ENCODE data around the gene ZNF710. TPM values are rescaled to one million over a fixed set of nuclear protein-coding genes. Genes with fewer than 3 reads are reported as not detected.
"Not testable (repeated sequence)": the region's sequence is repeated elsewhere in the genome, so short reads cannot be mapped to it uniquely, and the experiment has no call there.

Gene ZNF710
- total RNA-seq, 2 experiments from 2014 or later, result 14.1 to 16.6 TPM

DNA sequence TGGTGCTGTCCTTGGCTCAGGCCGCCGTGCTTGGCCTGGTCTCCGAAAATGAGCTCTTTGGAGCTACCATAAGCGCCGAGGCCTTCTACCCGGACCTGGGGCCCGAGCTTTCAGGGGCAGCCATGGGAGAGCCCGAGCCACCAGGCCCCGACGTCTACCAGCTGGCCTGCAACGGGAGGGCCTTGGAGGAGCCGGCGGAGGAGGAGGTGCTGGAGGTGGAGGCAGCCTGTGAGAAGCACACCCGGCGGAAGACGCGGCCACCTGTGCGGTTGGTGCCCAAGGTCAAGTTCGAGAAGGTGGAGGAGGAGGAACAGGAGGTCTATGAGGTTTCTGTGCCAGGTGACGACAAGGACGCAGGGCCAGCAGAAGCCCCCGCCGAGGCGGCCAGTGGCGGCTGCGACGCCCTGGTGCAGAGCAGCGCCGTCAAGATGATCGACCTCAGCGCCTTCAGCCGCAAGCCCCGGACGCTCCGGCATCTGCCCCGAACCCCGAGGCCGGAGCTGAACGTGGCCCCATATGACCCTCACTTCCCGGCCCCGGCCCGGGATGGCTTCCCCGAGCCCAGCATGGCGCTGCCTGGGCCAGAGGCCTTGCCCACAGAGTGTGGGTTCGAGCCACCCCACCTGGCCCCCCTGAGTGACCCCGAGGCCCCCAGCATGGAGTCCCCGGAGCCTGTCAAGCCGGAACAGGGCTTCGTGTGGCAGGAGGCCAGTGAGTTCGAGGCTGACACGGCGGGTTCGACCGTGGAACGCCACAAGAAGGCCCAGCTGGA lies 66.2 kb downstream of the ZNF710 start:
- Mint-ChIP-seq H3K36me3 (peaks cover 3% of the 10 kb centered on the region), H3K4me1 (peaks cover 1% of the 10 kb centered on the region), H3K9me3 (ENCODE audit: low read depth) (no peaks in the 10 kb centered on the region), H3K27me3 (no peaks in the 10 kb centered on the region), H3K4me3 (no peak overlapping the region), H3K27ac (no peak overlapping the region)
- CTCF ChIA-PET, result no interaction called here
- DNase-seq (no peak), ATAC-seq (no peak)

DNA sequence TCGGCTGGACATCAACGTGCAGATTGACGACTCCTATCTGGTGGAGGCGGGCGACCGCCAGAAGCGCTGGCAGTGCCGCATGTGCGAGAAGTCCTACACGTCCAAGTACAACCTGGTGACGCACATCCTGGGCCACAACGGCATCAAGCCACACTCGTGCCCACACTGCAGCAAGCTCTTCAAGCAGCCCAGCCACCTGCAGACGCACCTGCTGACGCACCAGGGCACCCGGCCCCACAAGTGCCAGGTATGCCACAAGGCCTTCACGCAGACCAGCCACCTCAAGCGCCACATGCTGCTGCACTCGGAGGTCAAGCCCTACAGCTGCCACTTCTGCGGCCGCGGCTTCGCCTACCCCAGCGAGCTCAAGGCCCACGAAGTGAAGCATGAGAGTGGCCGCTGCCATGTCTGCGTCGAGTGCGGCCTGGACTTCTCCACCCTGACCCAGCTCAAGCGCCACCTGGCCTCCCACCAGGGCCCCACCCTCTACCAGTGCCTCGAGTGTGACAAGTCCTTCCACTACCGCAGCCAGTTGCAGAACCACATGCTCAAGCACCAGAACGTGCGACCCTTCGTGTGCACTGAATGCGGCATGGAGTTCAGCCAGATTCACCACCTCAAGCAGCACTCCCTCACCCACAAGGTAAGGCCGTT lies 67.0 kb downstream of the ZNF710 start:
- CTCF ChIA-PET, result interaction anchor here (0.7 kb wide), 1 partner anchor 129 kb away, joined by 3 read pairs; no protein-coding TSS in a partner anchor
- DNase-seq (no peak), ATAC-seq (no peak)
- H3K9me3 Mint-ChIP-seq (ENCODE audit: low read depth), result no peaks in the 10 kb centered on the region
- H3K27me3 Mint-ChIP-seq, result no peaks in the 10 kb centered on the region
- H3K27ac Mint-ChIP-seq, result no peak overlapping the region
- peaks cover 3% of the 10 kb centered on the region for H3K36me3 Mint-ChIP-seq
- peaks cover 1% of the 10 kb centered on the region for H3K4me1 Mint-ChIP-seq
- no peak overlapping the region for H3K4me3 Mint-ChIP-seq

DNA sequence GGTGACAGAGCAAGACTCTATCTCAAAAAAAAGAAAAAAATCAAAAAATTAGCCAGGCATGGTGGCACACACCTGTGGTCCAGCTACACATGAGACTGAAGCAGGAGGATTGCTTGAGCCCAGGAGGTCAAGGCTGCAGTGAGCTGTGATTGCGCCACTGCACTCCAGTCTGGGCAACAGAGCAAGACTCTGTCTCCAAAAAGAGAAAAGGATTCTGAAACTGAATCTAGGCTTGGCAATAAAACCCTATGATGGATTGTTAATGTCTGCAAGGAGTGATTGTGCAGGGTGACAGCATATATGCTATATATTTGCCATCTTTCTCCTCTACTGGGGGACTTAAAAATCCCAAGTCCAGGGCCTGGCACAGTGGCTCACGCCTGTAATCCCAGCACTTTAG lies 69.5 kb downstream of the ZNF710 start:
- CTCF ChIA-PET, result interaction anchor here (1.0 to 3.4 kb wide), 16 partner anchors 9 to 310 kb away, joined by 3 to 35 read pairs (median 5); no protein-coding TSS in a partner anchor
- H3K4me3 Mint-ChIP-seq; H3K4me1 Mint-ChIP-seq; H3K36me3 Mint-ChIP-seq; H3K9me3 Mint-ChIP-seq (ENCODE audit: low read depth); ATAC-seq; H3K27me3 Mint-ChIP-seq; H3K27ac Mint-ChIP-seq; DNase-seq: not testable (repeated sequence)

DNA sequence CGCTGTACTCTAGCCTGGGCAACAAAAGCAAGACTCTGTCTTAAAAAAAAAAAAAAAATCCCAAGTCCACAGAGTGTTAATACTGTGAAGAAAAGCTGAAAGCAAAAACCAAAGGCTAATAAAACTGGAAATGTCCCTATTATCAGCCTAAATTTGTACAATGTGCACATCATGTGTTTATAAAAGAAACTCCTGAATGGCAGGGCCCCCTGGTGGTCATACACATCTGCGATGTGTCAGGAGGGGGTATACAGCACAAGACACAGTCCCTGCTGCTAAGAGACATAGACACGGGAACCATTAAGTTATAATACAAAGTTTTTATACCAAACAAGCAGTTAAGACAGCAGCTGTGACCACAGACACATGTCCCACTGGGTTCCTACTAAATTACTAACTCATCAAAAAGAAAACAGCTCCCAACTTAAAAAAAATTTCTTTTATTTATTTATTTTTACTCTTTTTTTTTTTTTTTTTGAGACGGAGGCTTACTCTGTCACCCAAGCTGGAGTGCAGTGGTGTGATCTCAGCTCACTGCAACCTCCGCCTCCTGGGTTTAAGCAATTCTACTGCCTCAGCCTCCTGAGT lies 70.2 kb downstream of the ZNF710 start:
- H3K4me1 Mint-ChIP-seq, result peaks cover 5% of the 10 kb centered on the region
- no peaks in the 10 kb centered on the region for H3K27me3 Mint-ChIP-seq
- no peak overlapping the region for H3K4me3 Mint-ChIP-seq
- CTCF ChIA-PET, result interaction anchor here (0.7 to 3.4 kb wide), 29 partner anchors 8 to 331 kb away, joined by 3 to 35 read pairs (median 4); no protein-coding TSS in a partner anchor
- ATAC-seq, result peak; percentile 87
- peaks cover 6% of the 10 kb centered on the region for H3K36me3 Mint-ChIP-seq
- H3K27ac Mint-ChIP-seq, result no peak overlapping the region
- no peaks in the 10 kb centered on the region for H3K9me3 Mint-ChIP-seq (ENCODE audit: low read depth)
- DNase-seq, result peak; percentile 86

DNA sequence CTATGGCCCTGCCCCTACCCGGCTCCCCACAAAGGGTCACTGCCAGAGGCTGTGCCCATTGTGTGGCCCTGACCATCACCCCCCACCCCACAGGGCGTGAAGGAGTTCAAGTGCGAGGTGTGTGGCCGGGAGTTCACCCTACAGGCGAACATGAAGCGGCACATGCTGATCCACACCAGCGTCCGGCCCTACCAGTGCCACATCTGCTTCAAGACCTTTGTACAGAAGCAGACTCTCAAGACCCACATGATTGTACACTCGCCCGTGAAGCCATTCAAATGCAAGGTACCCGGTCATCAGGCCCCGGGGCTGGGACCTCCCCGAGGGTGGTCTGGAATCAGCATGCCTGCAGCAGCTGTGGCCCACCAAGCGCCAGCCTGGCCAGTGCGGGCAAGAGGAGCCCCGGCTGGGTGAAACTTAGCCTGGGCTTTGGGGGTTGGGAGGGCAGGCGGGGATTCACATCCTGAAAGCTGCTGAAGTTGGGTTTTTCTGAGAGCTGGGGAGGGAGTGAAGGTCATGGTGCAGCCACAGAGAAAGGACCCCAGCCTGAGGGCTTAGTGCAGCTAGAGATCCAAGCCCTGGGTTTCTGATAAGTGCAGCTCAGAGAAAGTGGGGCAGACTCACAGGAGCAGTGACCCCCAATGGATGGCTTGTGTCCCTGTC lies 72.0 kb downstream of the ZNF710 start:
- Mint-ChIP-seq H3K36me3 (peaks cover 9% of the 10 kb centered on the region), H3K4me1 (peaks cover 5% of the 10 kb centered on the region), H3K27me3 (no peaks in the 10 kb centered on the region), H3K27ac (peak overlapping the region; percentile 40), H3K9me3 (ENCODE audit: low read depth) (no peaks in the 10 kb centered on the region), H3K4me3 (no peak overlapping the region)
- DNase-seq (no peak), ATAC-seq (no peak)
- CTCF ChIA-PET, result interaction anchor here (3.4 kb wide), 2 partner anchors 101 to 173 kb away, joined by 13 to 35 read pairs; no protein-coding TSS in a partner anchor

DNA sequence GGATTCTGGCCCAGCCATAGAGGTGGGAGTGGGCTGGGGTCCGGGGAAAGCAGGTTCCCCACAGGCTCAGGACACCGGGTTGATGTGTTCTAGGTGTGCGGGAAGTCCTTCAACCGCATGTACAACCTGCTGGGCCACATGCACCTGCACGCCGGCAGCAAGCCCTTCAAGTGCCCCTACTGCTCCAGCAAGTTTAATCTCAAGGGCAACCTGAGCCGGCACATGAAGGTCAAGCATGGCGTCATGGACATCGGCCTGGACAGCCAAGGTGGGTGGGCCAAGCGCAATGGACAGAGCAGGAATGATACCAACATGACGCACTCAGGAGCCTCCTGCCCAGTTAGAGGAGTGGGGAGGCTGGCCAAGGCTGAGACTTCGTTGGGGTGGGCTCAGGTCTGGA lies 72.9 kb downstream of the ZNF710 start:
- no peak for DNase-seq
- Mint-ChIP-seq H3K4me3 (no peak overlapping the region), H3K27ac (no peak overlapping the region), H3K36me3 (peaks cover 6% of the 10 kb centered on the region), H3K27me3 (no peaks in the 10 kb centered on the region), H3K9me3 (ENCODE audit: low read depth) (no peaks in the 10 kb centered on the region), H3K4me1 (peaks cover 5% of the 10 kb centered on the region)
- CTCF ChIA-PET, result interaction anchor here (1.0 kb wide), 1 partner anchor 15 kb away, joined by 3 read pairs; no protein-coding TSS in a partner anchor
- ATAC-seq, result no peak

DNA sequence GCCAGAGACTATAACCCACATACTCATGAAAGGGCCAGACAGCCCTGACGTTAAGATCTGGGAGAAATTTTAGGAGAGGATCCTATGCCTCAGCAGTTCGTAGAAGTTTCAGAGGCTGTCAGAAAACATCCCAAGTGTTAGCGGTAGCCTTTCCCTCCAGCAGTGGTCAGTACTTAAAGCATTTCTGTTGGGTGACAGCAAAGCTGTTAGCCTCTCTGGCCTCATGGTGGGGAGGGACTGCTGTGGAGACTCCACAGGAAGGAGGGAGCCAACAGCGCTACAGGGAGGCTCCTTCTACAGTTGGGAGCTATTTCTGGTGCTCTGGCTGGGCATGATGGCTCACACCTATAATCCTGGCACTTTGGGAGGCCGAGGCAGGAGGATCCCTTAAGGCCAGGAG lies 73.8 kb downstream of the ZNF710 start:
- Mint-ChIP-seq H3K4me3 (no peak overlapping the region), H3K27me3 (no peaks in the 10 kb centered on the region), H3K36me3 (peaks cover 8% of the 10 kb centered on the region), H3K4me1 (peaks cover 5% of the 10 kb centered on the region), H3K9me3 (ENCODE audit: low read depth) (no peaks in the 10 kb centered on the region), H3K27ac (peak overlapping the region; percentile 35)
- CTCF ChIA-PET, result interaction anchor here (1.1 to 1.7 kb wide), 3 partner anchors 181 to 314 kb away, joined by 3 to 4 read pairs (median 4); partner anchors contain the start of gene AP3S2
- ATAC-seq (no peak), DNase-seq (no peak)

DNA sequence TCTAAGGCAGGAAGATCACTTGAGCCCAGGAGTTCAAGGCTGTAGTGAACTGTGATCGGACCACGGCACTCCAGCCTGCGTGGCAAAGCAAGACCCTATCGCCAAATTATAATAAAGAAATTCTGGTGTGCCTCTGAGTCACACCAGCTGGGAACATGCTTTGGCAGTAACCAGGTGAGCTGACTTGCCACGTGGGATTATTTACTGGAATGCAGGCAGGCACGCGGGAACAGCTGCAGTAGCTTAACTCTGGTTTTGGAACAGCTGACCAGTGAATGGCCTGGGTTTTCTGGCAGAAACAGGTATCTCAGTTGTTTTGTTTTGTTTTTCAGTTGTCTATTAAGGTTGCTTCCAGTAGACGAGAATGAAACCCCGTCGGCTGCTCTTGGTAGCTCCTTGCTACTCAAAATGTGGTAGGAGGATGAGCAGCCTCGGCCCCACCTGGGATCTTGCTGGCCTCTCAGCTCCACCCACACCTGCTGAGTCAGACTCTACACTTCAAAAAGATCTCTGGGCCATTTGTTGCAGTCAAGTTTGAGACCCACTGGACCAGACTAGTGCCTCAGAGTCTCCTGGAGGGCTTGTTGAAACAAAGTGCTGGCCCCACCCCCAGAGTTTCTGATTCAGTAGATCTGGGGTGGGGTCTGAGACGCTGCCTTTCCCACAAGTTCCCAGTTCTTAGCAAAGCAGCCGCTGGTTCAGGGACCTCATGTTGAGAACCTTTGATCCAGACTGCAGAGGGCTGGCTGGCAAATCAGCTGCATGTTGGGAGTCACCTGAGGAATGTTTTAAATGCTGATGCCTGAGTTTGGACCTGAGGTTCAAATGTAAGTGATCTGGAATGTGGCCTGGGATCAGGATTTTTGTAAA lies 74.5 kb downstream of the ZNF710 start:
- ATAC-seq (no peak), DNase-seq (no peak)
- CTCF ChIA-PET, result interaction anchor here (1.1 to 1.7 kb wide), 5 partner anchors 12 to 314 kb away, joined by 3 to 4 read pairs (median 4); partner anchors contain the start of gene AP3S2
- H3K27ac Mint-ChIP-seq, result peak overlapping the region; percentile 35
- peaks cover 8% of the 10 kb centered on the region for H3K36me3 Mint-ChIP-seq
- no peaks in the 10 kb centered on the region for H3K27me3 Mint-ChIP-seq
- H3K4me1 Mint-ChIP-seq, result peaks cover 5% of the 10 kb centered on the region
- H3K4me3 Mint-ChIP-seq, result no peak overlapping the region
- H3K9me3 Mint-ChIP-seq (ENCODE audit: low read depth), result no peaks in the 10 kb centered on the region

DNA sequence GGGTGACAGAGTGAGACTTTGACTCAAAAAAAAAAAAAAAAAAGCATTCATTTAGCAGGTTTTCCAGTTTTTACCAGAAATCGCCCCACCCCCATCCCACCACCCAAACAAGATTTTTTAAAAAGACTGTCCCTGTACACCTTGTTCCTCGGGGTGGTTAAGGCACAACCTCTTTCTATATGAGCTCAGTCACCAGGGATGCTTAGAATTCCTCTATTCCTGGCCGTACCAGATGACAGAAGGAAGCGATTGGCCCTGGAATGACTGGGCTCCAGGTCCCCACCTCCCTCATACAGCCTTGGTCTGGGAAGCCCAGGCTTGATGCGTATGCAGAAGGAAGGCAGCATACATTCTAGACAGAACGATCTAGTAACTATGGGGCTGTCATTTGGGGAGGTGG lies 75.6 kb downstream of the ZNF710 start:
- Mint-ChIP-seq H3K36me3 (peaks cover 8% of the 10 kb centered on the region), H3K27me3 (no peaks in the 10 kb centered on the region), H3K4me1 (peaks cover 5% of the 10 kb centered on the region), H3K4me3 (no peak overlapping the region), H3K9me3 (ENCODE audit: low read depth) (no peaks in the 10 kb centered on the region), H3K27ac (no peak overlapping the region)
- ATAC-seq, result no peak
- DNase-seq, result no peak
- CTCF ChIA-PET, result interaction anchor here (1.2 kb wide), 3 partner anchors 11 to 336 kb away, joined by 3 to 4 read pairs (median 3); no protein-coding TSS in a partner anchor

DNA sequence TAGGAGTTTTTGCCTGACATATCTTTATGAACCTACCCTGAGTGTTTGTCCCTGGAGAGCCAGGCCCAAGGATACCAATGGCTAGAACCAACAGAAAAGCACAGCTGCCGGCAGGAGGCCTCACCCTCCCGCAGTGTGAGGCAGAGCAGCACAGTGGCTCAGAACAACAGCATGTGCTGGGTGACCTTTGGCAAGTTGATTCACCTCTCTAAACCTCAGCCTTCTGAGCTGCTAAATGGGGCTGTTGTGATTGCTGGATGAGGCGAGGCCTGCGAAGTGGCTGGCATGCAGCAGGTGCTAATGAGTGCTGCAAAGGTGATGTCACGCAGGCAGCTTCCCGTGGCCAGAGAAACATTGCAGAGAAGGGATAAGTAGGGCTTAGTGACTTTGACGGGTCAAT lies 77.8 kb downstream of the ZNF710 start:
- H3K27ac Mint-ChIP-seq, result no peak overlapping the region
- H3K4me1 Mint-ChIP-seq, result peaks cover 5% of the 10 kb centered on the region
- CTCF ChIA-PET, result interaction anchor here (1.2 to 2.0 kb wide), 5 partner anchors 8 to 204 kb away, joined by 3 to 5 read pairs (median 4); no protein-coding TSS in a partner anchor
- DNase-seq, result no peak
- no peak overlapping the region for H3K4me3 Mint-ChIP-seq
- no peak for ATAC-seq
- no peaks in the 10 kb centered on the region for H3K27me3 Mint-ChIP-seq
- peaks cover 13% of the 10 kb centered on the region for H3K36me3 Mint-ChIP-seq
- no peaks in the 10 kb centered on the region for H3K9me3 Mint-ChIP-seq (ENCODE audit: low read depth)

DNA sequence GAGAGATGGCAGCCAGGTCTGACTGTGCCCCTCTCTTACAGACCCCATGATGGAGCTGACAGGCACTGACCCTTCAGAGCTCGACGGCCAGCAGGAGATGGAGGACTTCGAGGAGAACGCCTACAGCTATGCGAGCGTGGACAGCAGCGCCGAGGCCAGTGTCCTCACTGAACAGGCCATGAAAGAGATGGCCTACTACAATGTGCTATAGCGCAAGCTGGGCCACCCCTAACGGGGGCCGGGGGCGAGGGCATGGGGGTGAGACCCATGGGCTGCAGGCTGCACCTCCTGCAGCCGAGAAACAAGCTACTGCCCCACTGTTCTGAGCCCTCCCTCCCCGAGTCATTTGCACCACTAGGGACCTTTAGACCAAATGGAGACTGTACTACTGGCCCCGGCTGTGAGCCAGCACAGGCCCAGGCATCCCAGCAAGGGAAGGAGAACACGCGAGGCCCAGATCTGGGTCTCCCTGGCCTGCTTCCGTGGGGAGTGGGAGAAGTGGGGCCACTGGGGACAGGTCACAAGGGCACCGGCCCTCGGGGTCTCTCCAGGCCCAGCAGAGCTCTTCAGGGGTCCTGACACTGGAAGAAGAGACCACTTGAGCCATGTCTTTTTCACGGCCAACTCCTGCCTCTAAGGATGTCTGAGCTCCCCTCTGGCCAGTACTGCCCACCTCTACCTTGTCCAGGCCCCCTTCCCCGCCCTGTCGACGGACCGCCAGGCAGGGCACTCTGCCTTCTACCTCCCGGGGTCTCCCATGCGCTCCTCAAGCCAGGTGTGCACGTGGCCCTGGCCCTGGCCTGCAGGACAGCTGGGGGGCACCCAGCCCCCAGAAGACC lies 78.7 kb downstream of the ZNF710 start:
- no peaks in the 10 kb centered on the region for H3K27me3 Mint-ChIP-seq
- DNase-seq (no peak), ATAC-seq (no peak)
- H3K4me3 Mint-ChIP-seq, result no peak overlapping the region
- H3K27ac Mint-ChIP-seq, result no peak overlapping the region
- H3K4me1 Mint-ChIP-seq, result peaks cover 5% of the 10 kb centered on the region
- CTCF ChIA-PET, result interaction anchor here (1.0 to 2.0 kb wide), 5 partner anchors 8 to 329 kb away, joined by 3 to 5 read pairs (median 4); partner anchors contain the start of gene MESP1
- H3K9me3 Mint-ChIP-seq (ENCODE audit: low read depth), result no peaks in the 10 kb centered on the region
- H3K36me3 Mint-ChIP-seq, result peaks cover 18% of the 10 kb centered on the region

All from activated CD8-positive, alpha-beta memory T cell treated with anti-CD3 and anti-CD28 coated beads, Interleukin-2, amount 10 ng/mL, durations not matched to agents 7 days and 5 days (primary cell).